ENCODE results near the gene KIF3C.
A peak's percentile ranks its signal among the peaks of the same experiment; 100 is the strongest.
"Not testable (repeated sequence)": the region's sequence is repeated elsewhere in the genome, so short reads cannot be mapped to it uniquely, and the experiment has no call there.

The KIF3C gene

DNA sequence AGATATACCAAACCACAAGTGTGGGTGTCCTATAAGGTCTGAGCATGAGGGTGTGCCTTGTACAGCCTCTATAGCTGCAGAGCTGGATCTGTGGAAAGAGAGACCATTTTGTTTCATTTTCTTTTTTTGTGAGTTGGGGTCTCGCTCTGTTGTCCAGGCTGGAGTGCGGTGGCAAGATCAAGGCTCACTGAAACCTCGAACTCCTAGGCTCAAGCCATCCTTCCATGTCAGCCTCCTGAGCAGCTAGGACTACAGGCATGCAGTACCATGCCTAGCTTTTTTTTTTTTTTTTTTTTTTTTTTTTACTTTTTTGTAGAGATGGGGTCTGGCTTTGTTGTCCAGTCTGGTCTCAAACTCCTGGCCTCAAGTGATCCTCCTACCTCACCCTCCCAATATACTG lies 10.7 kb downstream of the KIF3C start:
- no peak overlapping the region for H3K9ac ChIP-seq
- H3K4me3 ChIP-seq (ENCODE audit: low read depth, low read length), result no peak overlapping the region
- peaks cover 24% of the 10 kb centered on the region for H3K4me1 ChIP-seq
- no peak overlapping the region for H3K4me2 ChIP-seq (ENCODE audit: low read length)
- no peaks in the 10 kb centered on the region for H3K27me3 ChIP-seq (ENCODE audit: control insufficient read depth, insufficient read depth, low read length)
- no peaks in the 10 kb centered on the region for H3K9me3 ChIP-seq (ENCODE audit: control insufficient read depth, low read length)
- TF ChIP-seq, protein P1, sequence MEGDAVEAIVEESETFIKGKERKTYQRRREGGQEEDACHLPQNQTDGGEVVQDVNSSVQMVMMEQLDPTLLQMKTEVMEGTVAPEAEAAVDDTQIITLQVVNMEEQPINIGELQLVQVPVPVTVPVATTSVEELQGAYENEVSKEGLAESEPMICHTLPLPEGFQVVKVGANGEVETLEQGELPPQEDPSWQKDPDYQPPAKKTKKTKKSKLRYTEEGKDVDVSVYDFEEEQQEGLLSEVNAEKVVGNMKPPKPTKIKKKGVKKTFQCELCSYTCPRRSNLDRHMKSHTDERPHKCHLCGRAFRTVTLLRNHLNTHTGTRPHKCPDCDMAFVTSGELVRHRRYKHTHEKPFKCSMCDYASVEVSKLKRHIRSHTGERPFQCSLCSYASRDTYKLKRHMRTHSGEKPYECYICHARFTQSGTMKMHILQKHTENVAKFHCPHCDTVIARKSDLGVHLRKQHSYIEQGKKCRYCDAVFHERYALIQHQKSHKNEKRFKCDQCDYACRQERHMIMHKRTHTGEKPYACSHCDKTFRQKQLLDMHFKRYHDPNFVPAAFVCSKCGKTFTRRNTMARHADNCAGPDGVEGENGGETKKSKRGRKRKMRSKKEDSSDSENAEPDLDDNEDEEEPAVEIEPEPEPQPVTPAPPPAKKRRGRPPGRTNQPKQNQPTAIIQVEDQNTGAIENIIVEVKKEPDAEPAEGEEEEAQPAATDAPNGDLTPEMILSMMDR (IDR thresholded peaks at IDR 0.05), result no peak
- no peaks in the 10 kb centered on the region for H3K36me3 ChIP-seq (ENCODE audit: control insufficient read depth, insufficient read depth, low read length)
- no peak overlapping the region for H2AFZ ChIP-seq
- no peak overlapping the region for H3K27ac ChIP-seq
- peaks cover 3% of the 10 kb centered on the region for H3K79me2 ChIP-seq

GRCh38 chr2:25966531-25967270 lies 15.6 kb downstream of the KIF3C start:
- Histone ChIP-seq H3K36me3 (ENCODE audit: control insufficient read depth, insufficient read depth, low read length) (no peaks in the 10 kb centered on the region), H3K27me3 (ENCODE audit: control insufficient read depth, insufficient read depth, low read length) (no peaks in the 10 kb centered on the region), H3K27ac (peak overlapping the region; percentile 81), H3K4me1 (peaks cover 37% of the 10 kb centered on the region), H3K4me3 (ENCODE audit: low read depth, low read length) (no peak overlapping the region), H3K9me3 (ENCODE audit: control insufficient read depth, low read length) (no peaks in the 10 kb centered on the region), H3K9ac (no peak overlapping the region), H2AFZ (peak overlapping the region; percentile 62), H3K79me2 (peaks cover 9% of the 10 kb centered on the region), H3K4me2 (ENCODE audit: low read length) (peak overlapping the region; percentile 4)
- TF ChIP-seq, protein P1 (IDR thresholded peaks at IDR 0.05), result peak; percentile 45

- H3K27me3 ChIP-seq (ENCODE audit: control insufficient read depth, insufficient read depth, low read length), result no peaks in the 10 kb centered on the region
- H3K79me2 ChIP-seq, result peaks cover 9% of the 10 kb centered on the region
- H3K27ac ChIP-seq, result peak overlapping the region; percentile 81
- H2AFZ ChIP-seq, result no peak overlapping the region
- no peaks in the 10 kb centered on the region for H3K9me3 ChIP-seq (ENCODE audit: control insufficient read depth, low read length)
- no peak overlapping the region for H3K4me3 ChIP-seq (ENCODE audit: low read depth, low read length)
- H3K4me1 ChIP-seq, result peaks cover 53% of the 10 kb centered on the region
- TF ChIP-seq, protein P1 (IDR thresholded peaks at IDR 0.05), result no peak
- H3K9ac ChIP-seq, result no peak overlapping the region
- no peaks in the 10 kb centered on the region for H3K36me3 ChIP-seq (ENCODE audit: control insufficient read depth, insufficient read depth, low read length)
- no peak overlapping the region for H3K4me2 ChIP-seq (ENCODE audit: low read length)
Observed at GRCh38 chr2:25964891-25965290, 17.4 kb downstream of the KIF3C start.

- Histone ChIP-seq H3K27ac (peak overlapping the region; percentile 50), H2AFZ (peak overlapping the region; percentile 40), H3K79me2 (peaks cover 6% of the 10 kb centered on the region), H3K27me3 (ENCODE audit: control insufficient read depth, insufficient read depth, low read length) (no peaks in the 10 kb centered on the region), H3K9ac (no peak overlapping the region), H3K4me1 (peaks cover 23% of the 10 kb centered on the region), H3K9me3 (ENCODE audit: control insufficient read depth, low read length) (no peaks in the 10 kb centered on the region), H3K4me3 (ENCODE audit: low read depth, low read length) (no peak overlapping the region), H3K4me2 (ENCODE audit: low read length) (no peak overlapping the region), H3K36me3 (ENCODE audit: control insufficient read depth, insufficient read depth, low read length) (no peaks in the 10 kb centered on the region)
- TF ChIP-seq, protein P1 (IDR thresholded peaks at IDR 0.05), result no peak
Observed at GRCh38 chr2:25960920-25961319, 21.4 kb downstream of the KIF3C start.

DNA sequence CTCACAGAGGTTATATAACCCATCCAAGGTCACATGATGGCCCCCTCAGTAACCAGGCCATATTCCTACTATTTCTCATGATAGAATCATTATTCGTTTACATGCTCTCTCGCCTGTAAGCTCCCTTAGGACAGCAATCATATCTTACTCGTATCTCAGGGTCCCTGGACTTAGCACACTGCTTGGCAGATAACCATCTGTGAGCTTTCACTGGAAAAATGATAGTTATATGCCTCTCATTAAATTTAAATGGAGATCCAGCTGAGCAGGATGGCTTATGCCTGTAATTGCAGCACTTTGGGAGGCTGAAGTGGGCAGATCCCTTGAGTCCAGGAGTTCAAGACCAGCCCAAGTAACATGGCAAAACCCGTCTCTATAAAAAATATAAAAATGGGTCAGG lies 21.9 kb downstream of the KIF3C start:
- peaks cover 23% of the 10 kb centered on the region for H3K4me1 ChIP-seq
- H3K27me3 ChIP-seq (ENCODE audit: control insufficient read depth, insufficient read depth, low read length), result no peaks in the 10 kb centered on the region
- H3K9ac ChIP-seq, result no peak overlapping the region
- H3K36me3 ChIP-seq (ENCODE audit: control insufficient read depth, insufficient read depth, low read length), result no peaks in the 10 kb centered on the region
- H3K4me3 ChIP-seq (ENCODE audit: low read depth, low read length), result no peak overlapping the region
- no peak overlapping the region for H3K4me2 ChIP-seq (ENCODE audit: low read length)
- H2AFZ ChIP-seq, result peak overlapping the region; percentile 40
- H3K9me3 ChIP-seq (ENCODE audit: control insufficient read depth, low read length), result no peaks in the 10 kb centered on the region
- peak overlapping the region; percentile 50 for H3K27ac ChIP-seq
- H3K79me2 ChIP-seq, result peaks cover 4% of the 10 kb centered on the region
- TF ChIP-seq, protein P1 (IDR thresholded peaks at IDR 0.05), result no peak

DNA sequence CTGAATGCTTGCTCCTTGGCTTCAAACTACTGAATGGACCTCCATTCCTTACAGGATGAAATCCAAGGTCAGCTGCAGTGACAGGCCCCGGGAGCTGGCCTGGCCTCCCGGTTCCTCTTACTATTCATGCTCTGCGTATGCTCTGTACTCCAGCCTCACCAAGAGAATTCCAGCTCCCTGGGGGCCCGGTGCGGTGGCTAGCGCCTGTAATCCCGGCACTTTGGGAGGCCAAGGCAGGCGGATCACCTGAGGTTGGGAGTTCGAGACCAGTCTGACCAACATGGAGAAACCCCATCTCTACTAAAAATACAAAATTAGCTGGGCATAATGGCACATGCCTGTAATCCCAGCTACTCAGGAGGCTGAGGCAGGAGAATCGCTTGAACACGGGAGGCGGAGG lies 23.7 kb downstream of the KIF3C start:
- not testable (repeated sequence) for H3K27me3 ChIP-seq (ENCODE audit: control insufficient read depth, insufficient read depth, low read length); H3K27ac ChIP-seq; H2AFZ ChIP-seq; H3K4me2 ChIP-seq (ENCODE audit: low read length); H3K36me3 ChIP-seq (ENCODE audit: control insufficient read depth, insufficient read depth, low read length); H3K4me3 ChIP-seq (ENCODE audit: low read depth, low read length); H3K9ac ChIP-seq; H3K79me2 ChIP-seq; H3K9me3 ChIP-seq (ENCODE audit: control insufficient read depth, low read length)
- peaks cover 23% of the 10 kb centered on the region for H3K4me1 ChIP-seq
